Lung (tissue), 12 donors: Measurements from ENCODE around the gene HNF1A. TPM values are rescaled to one million over a fixed set of nuclear protein-coding genes. Genes with fewer than 3 reads are reported as not detected.

Experiments used
- ATAC-seq: fragments of 200-7000 bp; cut with Tn5 transposase; one replicate; pipeline ENCODE4 v1.9.1; 2020; ENCODE audit warnings: moderate number of reproducible peaks; ENCODE audit not compliant: insufficient read depth, low FRiP score
- DNase-seq, 3 donors: peaks; one replicate each; pipeline ENCODE4 v3.0.0-alpha.2; 2013 to 2017
- H3K27ac ChIP-seq, 2 donors: one replicate each; pipeline ENCODE4 v1.5.1; 2013; ENCODE audit warnings: mild to moderate bottlenecking in 2 of 2, moderate library complexity in 2 of 2, control low read depth in 1 of 2, inconsistent platforms in 1 of 2, low read depth in 1 of 2, low read length in 1 of 2
- H3K27me3 ChIP-seq, 3 donors: one replicate each; pipeline ENCODE4 v1.5.1; 2013; ENCODE audit warnings: low read length in 2 of 3; ENCODE audit not compliant: control insufficient read depth in 3 of 3, insufficient read depth in 3 of 3
- H3K36me3 ChIP-seq, 4 donors: one replicate each; pipeline ENCODE4 v1.5.1; 2013; ENCODE audit warnings: low read length in 4 of 4, mild to moderate bottlenecking in 1 of 4, moderate library complexity in 1 of 4; ENCODE audit not compliant: control insufficient read depth in 4 of 4, insufficient read depth in 4 of 4
- H3K4me1 ChIP-seq, 5 donors: one replicate each; pipeline ENCODE4 v1.5.1; 2013; ENCODE audit warnings: low read length in 5 of 5, mild to moderate bottlenecking in 2 of 5, moderate library complexity in 1 of 5; ENCODE audit not compliant: control insufficient read depth in 5 of 5, insufficient read depth in 5 of 5
- H3K4me3 ChIP-seq: one replicate; pipeline ENCODE4 v1.5.1; 2013; ENCODE audit warnings: mild to moderate bottlenecking, control low read depth, moderate library complexity
- H3K9ac ChIP-seq, 2 donors: one replicate each; pipeline ENCODE4 v1.5.1; 2013; ENCODE audit warnings: low read length in 2 of 2, control low read depth in 1 of 2; ENCODE audit not compliant: insufficient read depth in 1 of 2
- H3K9me3 ChIP-seq, 4 donors: one replicate each; pipeline ENCODE4 v1.5.1; 2013; ENCODE audit warnings: low read length in 3 of 4, mild to moderate bottlenecking in 1 of 4, moderate library complexity in 1 of 4; ENCODE audit not compliant: control insufficient read depth in 4 of 4, insufficient read depth in 3 of 4
- CTCF ChIP-seq: IDR thresholded peaks from 2 replicates; pipeline ENCODE4 v1.5.1; 2012; ENCODE audit warnings: mild to moderate bottlenecking; ENCODE audit errors: control extremely low read depth, extremely low read depth
- WGBS, 2 donors: extraction: QIAGEN DNeasy Blood & Tissue Kit; methylation state at CpG; one replicate each; pipeline ENCODE4 v1.1.7; 2013; 5-methylcytosine and 5-hydroxymethylcytosine counted together
- polyA plus RNA-seq, 2 donors: library from polyadenylated mRNA; stranded (reverse); fragments of 200-250 nt; gene quantifications; one replicate each; pipeline ENCODE4 v1.2.1, GENCODE V29; 2013
- total RNA-seq, 2 donors: library from RNA; depleted of rRNA in 1 of 2; stranded (reverse); fragments of >200 nt in 1 of 2; gene quantifications; one replicate each; pipeline ENCODE4 v1.2.1, GENCODE V29; 2014 to 2021
- donor health status: control.
- donor health status: control.
- donor health status: Bipolar disorder and iron deficiency.
- donor health status: healthy.
- donor health status: DM: yes; HTN: yes; CAD: no.

The HNF1A gene
- total and polyA plus RNA-seq, 4 donors = 0.06 to 0.52 (median 0.27) TPM

GRCh38 chr12:120994589-120995337, 16.4 kb downstream of the HNF1A start:
- Histone ChIP-seq H3K9me3 (no peaks in the 10 kb centered on the region), H3K27me3 (no peaks in the 10 kb centered on the region)

GRCh38 chr12:120996133-120996746, 17.9 kb downstream of the HNF1A start:
- Histone ChIP-seq H3K36me3 (no peaks in the 10 kb centered on the region), H3K9ac (no peak overlapping the region), H3K27ac (no peak overlapping the region), H3K4me1 (peaks cover 0 to 3% (median 0%) of the 10 kb centered on the region in 5 donors), H3K27me3 (no peaks in the 10 kb centered on the region), H3K9me3 (no peaks in the 10 kb centered on the region), H3K4me3 (no peak overlapping the region)
- DNase-seq = no peak
- no peak for ATAC-seq
- WGBS, 2 donors = 86% methylated on average over 11 of the region's 11 CpGs
- no peak for TF ChIP-seq CTCF

More at GRCh38 chr12:120994589-120995337, 16.4 kb downstream of the HNF1A start:
- Histone ChIP-seq H3K4me3 (no peak overlapping the region), H3K4me1 (peaks cover 0 to 3% (median 0%) of the 10 kb centered on the region in 5 donors), H3K9ac (no peak overlapping the region), H3K27ac (no peak overlapping the region), H3K36me3 (no peaks in the 10 kb centered on the region)
- 93 to 97% methylated on average over 2 of the region's 2 CpGs for WGBS, 2 donors
- ATAC-seq (no peak), DNase-seq (no peak)
- no peak for TF ChIP-seq CTCF

GRCh38 chr12:120997448-120997847, 19.1 kb downstream of the HNF1A start:
- Histone ChIP-seq H3K27ac (no peak overlapping the region), H3K9ac (no peak overlapping the region), H3K9me3 (no peaks in the 10 kb centered on the region), H3K27me3 (no peaks in the 10 kb centered on the region), H3K4me1 (peaks cover 0 to 3% (median 0%) of the 10 kb centered on the region in 5 donors), H3K4me3 (no peak overlapping the region), H3K36me3 (peaks cover 0 to 8% (median 0%) of the 10 kb centered on the region in 4 donors)
- ATAC-seq = no peak
- 81 to 84% methylated on average over 9 of the region's 9 CpGs for WGBS, 2 donors
- no peak for TF ChIP-seq CTCF
- no peak for DNase-seq
